ENCODE results near the gene SPAG7. TPM values are rescaled to one million over a fixed set of nuclear protein-coding genes. Genes with fewer than 3 reads are reported as not detected.
A peak's percentile ranks its signal among the peaks of the same experiment; 100 is the strongest.

SPAG7 gene
- total and polyA plus RNA-seq, 2 of the 8 experiments (the other 6 are each of a cell fraction or from before 2014, with no cell fraction given): 74.2 to 81.9 TPM

GRCh38 chr17:4940555-4941318, 26.9 kb downstream of the SPAG7 start:
- Histone ChIP-seq H2BK120ac (replicated peaks; ENCODE audit: low read depth, low read length) (no peak overlapping the region), H2AK5ac (ENCODE audit: low read depth, low read length) (0 out of 2 replicates have a peak overlapping the region, but pooled peaks have one; percentile 28), H2AFZ (ENCODE audit: low read length) (no peak overlapping the region), H3K4me1 (replicated peaks in 1 of 4; ENCODE audit: control insufficient read depth in 3 of 4, insufficient read depth in 4 of 4, low read length in 3 of 4) (peaks cover 0 to 11% (median 6%) of the 10 kb centered on the region in 4 experiments; a peak in 5 of 7 replicates), H2BK15ac (ENCODE audit: low read length) (no peak overlapping the region), H3K27ac (ENCODE audit: low read depth, low read length) (peak overlapping the region; percentile 88), H3K27me3 (replicated peaks in 1 of 4; ENCODE audit: control insufficient read depth in 3 of 4, extremely low read depth in 1 of 4, insufficient read depth in 3 of 4, low read length in 3 of 4) (no peaks in the 10 kb centered on the region), H4K91ac (replicated peaks; ENCODE audit: insufficient read length, low read length) (no peak overlapping the region), H4K8ac (ENCODE audit: extremely low read depth, insufficient read depth, low read length) (peak overlapping the region; percentile 76; the same call in 1 of the 2 replicates), H3K14ac (ENCODE audit: insufficient read length) (no peak overlapping the region), H4K5ac (ENCODE audit: insufficient read length, low read depth, low read length) (no peak overlapping the region), H3K4me2 (ENCODE audit: insufficient read depth in 1 of 2, low read depth in 2 of 2, low read length in 2 of 2) (peak overlapping the region; percentile 93 to 96), H3K79me1 (ENCODE audit: low read depth, low read length) (peaks cover 9% of the 10 kb centered on the region), H3K9ac (replicated peaks in 1 of 4; ENCODE audit: extremely low read depth in 1 of 4, low read depth in 3 of 4, low read length in 3 of 4) (peak overlapping the region; percentile 82 to 99 (median 92)), H2BK5ac (ENCODE audit: low read depth, low read length) (peak overlapping the region; percentile 97), H2BK20ac (ENCODE audit: low read length) (no peak overlapping the region), H2BK12ac (ENCODE audit: low read depth, low read length) (no peak overlapping the region), H3K9me3 (ENCODE audit: insufficient read depth in 2 of 2, low read depth in 1 of 2, low read length in 1 of 2) (no peaks in the 10 kb centered on the region), H4K20me1 (replicated peaks in 1 of 2; ENCODE audit: control insufficient read depth in 1 of 2, insufficient read depth in 2 of 2, low read length in 2 of 2) (peaks cover 4 to 11% of the 10 kb centered on the region in 2 experiments), H3K4me3 (ENCODE audit: extremely low read depth in 1 of 4, insufficient read depth in 2 of 4, low read depth in 3 of 4, low read length in 4 of 4) (peak overlapping the region; percentile 85 to 94 (median 90)), H3K23ac (ENCODE audit: insufficient read length) (no peak overlapping the region), H3K18ac (ENCODE audit: extremely low read depth, low read length) (peak overlapping the region; percentile 55; the same call in 1 of the 2 replicates), H3K36me3 (ENCODE audit: control insufficient read depth in 2 of 4, insufficient read depth in 4 of 4, low read length in 3 of 4) (peaks cover 20 to 42% (median 30%) of the 10 kb centered on the region in 4 experiments), H3K4ac (replicated peaks; ENCODE audit: insufficient read length, low read depth, low read length) (peak overlapping the region; percentile 16), H3K56ac (replicated peaks; ENCODE audit: insufficient read length, low read depth, low read length) (no peak overlapping the region), H3K79me2 (ENCODE audit: control insufficient read depth in 1 of 2, insufficient read depth in 2 of 2, low read length in 2 of 2) (peaks cover 0 to 45% of the 10 kb centered on the region in 2 experiments; a peak in 3 of 4 replicates), H3K23me2 (ENCODE audit: low read depth, low read length) (peaks cover 19% of the 10 kb centered on the region)
- DNase-seq (ENCODE audit: low read depth in 1 of 2, low spot score in 2 of 2) (no peak), FAIRE-seq (peak; percentile 39)
- 6% methylated on average over 29 of the region's 29 CpGs; no CpG with 5 or more reads in 1 of the 2 experiments for WGBS, 2 experiments (ENCODE audit: extremely low coverage in 1 of 2, insufficient coverage in 1 of 2, insufficient read length in 1 of 2, insufficient replicate concordance in 2 of 2, low coverage in 1 of 2, low lambda C conversion rate in 2 of 2, missing lambda C conversion rate in 1 of 2)
- POLR2A ChIA-PET (ENCODE audit: partially characterized antibody): interaction anchor here (0.7 to 27.4 kb wide), 20 partner anchors 8 to 231 kb away, joined by 3 to 987 read pairs (median 8); partner anchors contain the start of genes ARRB2, C17orf107, CAMTA2 and CHRNE
- CTCF ChIA-PET (ENCODE audit: partially characterized antibody): interaction anchor here (0.8 to 5.9 kb wide), 6 partner anchors 9 to 59 kb away, joined by 3 to 26 read pairs (median 4); no protein-coding TSS in a partner anchor
- TF ChIP-seq TAF1 (IDR thresholded peaks at IDR 0.05; ENCODE audit: low read depth, low read length) (peak; percentile 14; the same call in 1 of the 2 replicates), KDM4A (IDR thresholded peaks at IDR 0.05; ENCODE audit: low read depth, low read length, severe bottlenecking) (no peak), NANOG (IDR thresholded peaks at IDR 0.05; ENCODE audit: insufficient read depth, low read depth, low read length, poor library complexity, severe bottlenecking) (no peak), TBP (IDR thresholded peaks at IDR 0.05; ENCODE audit: low read depth, low read length) (0 out of 2 replicates have a peak, but pooled peaks have one; percentile 5), SIN3A (conservative IDR thresholded peaks at IDR 0.05 in 1 of 2, IDR thresholded peaks at IDR 0.05 in 1 of 2; ENCODE audit: low read depth in 1 of 2, low read length in 2 of 2) (0 out of 4 replicates have a peak, but pooled peaks of 1 of the 2 experiments have one; percentile 16), POLR2AphosphoS5 (IDR thresholded peaks at IDR 0.05; ENCODE audit: low read depth, low read length) (no peak), SP1 (IDR thresholded peaks at IDR 0.05; ENCODE audit: low read depth, low read length) (no peak), BACH1 (IDR thresholded peaks at IDR 0.05; ENCODE audit: low read length) (no peak), CBX5 (IDR thresholded peaks at IDR 0.05; ENCODE audit: low read depth, low read length) (no peak), CREB1 (IDR thresholded peaks at IDR 0.05) (no peak), MAX (IDR thresholded peaks at IDR 0.05) (no peak)
